Stimulated activated CD4-positive, alpha-beta T cell treated with anti-CD3 and anti-CD28 coated beads, Interleukin-15, amount 100 ng/mL, for 1 hour (primary cell): Measurements from ENCODE around the gene AKT3.
"Not testable (repeated sequence)": the region's sequence is repeated elsewhere in the genome, so short reads cannot be mapped to it uniquely, and the experiment has no call there.

Experiments
- DNase-seq, 2 donors: peaks; one replicate each; pipeline ENCODE4 v3.0.0-alpha.2; 2020; ENCODE audit warnings: low read depth in 1 of 2, low spot score in 1 of 2

Gene AKT3

GRCh38 chr1:243706563-243706962 is 143.5 kb downstream of the AKT3 start:
- no peak for DNase-seq

DNA sequence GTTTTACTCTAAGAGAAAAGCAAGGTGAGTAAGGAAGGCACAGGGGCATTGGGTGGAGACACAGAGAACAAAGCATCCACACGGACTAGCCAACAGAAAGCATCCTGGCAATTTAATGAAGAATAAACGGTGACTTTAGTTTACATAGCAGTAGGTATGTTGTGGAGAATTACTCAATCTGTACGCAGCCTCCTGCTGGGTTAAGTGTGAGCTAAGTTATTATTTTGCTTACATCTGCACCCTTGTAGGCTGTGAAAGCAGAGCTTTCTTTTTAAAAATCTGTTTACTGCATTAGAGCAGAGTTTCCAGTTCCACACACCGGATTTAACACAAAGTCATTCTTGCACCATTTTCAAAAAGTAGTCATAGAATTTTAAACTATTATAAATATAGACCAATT is 144.5 kb downstream of the AKT3 start:
- no peak for DNase-seq

DNA sequence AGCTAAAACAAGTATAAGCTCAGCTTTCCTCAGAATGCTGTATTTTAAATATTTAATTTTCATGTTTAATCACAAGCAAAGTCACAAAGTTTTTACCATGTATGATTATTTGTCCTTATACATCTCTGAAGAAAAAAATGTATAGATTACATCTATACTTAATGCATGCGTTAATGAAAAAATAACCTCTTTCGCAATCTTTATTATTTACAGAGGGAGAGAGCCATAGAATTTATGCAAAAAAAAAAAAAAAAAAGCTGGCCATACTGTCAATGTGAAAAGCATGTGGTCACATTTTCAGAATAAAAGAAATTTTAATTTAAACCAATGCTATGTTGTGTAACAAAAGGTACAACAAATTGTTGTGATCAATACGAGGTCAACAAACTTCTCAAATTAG is 148.2 kb downstream of the AKT3 start:
- DNase-seq: no peak

- no peak for DNase-seq
Observed at GRCh38 chr1:243693800-243694199, 156.2 kb downstream of the AKT3 start.

DNA sequence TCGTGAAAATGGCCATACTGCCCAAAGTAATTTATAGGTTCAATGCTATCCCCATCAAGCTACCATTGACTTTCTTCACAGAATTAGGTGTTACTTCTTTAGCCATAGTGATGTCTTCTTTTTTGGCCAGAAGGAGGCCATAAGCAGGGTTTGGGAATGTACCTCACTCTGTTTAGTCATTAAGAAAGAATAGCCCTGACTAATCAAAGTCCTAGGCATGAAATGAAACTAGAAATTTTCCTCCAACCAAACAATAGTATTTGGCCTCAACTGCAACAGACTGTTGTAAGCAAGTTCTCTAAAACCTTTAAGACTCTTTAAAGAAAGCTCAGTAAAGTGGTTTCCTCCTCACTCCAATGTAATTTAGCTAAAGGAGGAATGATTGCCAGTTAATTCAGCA is 163.9 kb downstream of the AKT3 start:
- no peak for DNase-seq

DNA sequence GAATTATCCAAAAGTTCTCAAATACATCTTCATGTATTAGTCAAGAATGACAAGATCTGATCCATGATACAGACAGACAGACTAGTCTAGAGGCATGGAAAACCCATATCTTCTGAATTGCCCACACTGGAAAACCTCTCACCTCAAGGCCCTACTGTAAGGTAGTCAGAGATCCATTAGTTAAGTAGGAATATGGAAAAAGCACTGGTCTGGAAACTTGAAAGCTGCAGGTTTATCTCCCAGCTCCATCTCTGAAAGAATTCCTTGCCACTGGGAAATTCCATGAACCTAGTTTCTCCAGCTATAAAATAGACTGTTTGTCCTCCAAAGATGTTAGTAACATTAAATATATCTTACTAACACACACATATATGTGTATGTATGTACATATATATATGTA is 169.2 kb downstream of the AKT3 start:
- no peak for DNase-seq

GRCh38 chr1:243672539-243673074 is 177.4 kb downstream of the AKT3 start:
- no peak for DNase-seq

GRCh38 chr1:243667591-243667990 is 182.5 kb downstream of the AKT3 start:
- no peak for DNase-seq

GRCh38 chr1:243667133-243667532 is 182.9 kb downstream of the AKT3 start:
- no peak for DNase-seq

DNA sequence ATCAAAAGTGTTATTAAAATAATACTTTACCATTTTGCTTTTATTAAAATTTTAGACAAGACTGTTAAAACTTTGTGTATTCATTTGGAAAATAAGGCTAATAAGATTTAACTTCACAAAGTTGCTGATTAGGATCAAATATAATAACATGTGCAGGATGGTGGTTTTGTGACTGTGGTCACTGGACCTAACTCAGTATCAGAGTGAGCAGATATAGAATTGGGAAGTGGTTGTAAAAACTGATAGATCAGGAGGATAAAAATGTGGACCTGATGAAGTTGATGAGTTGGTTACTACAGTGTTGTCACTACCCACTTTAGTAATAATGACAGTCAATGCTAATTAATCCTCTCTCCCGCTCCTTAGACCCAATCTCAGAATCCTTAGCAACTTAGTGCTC is 186.4 kb downstream of the AKT3 start:
- no peak for DNase-seq

GRCh38 chr1:243662169-243662568 is 187.9 kb downstream of the AKT3 start:
- DNase-seq: not testable (repeated sequence)

DNA sequence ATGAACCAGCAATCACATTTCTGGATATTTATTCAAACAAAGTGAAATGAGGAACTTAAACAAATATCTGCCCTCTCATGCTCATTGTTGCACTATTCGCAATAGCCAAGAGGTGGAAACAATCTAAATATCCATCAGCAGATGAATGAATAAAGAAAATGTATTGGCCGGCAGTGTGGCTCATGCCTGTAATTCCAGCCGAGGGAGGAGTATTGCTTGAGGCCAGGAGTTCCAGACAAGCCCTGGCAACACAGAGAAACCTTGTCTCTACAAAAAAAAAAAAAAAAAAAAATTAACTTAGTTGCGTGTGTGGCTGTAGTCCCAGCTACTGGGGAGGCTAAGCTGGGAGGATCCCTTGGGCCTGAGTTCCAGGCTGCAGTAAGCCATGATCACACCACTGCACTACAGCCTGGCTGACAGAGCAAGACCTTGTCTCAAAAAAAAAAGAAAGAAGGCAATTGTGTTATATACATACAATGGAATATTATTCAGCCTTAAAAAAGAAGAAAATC is 191.4 kb downstream of the AKT3 start:
- DNase-seq: no peak

GRCh38 chr1:243657793-243658192 is 192.2 kb downstream of the AKT3 start:
- DNase-seq: no peak

GRCh38 chr1:243649530-243649929 is 200.5 kb downstream of the AKT3 start:
- DNase-seq: not testable (repeated sequence)

GRCh38 chr1:243646841-243647240 is 203.2 kb downstream of the AKT3 start:
- DNase-seq: no peak

DNA sequence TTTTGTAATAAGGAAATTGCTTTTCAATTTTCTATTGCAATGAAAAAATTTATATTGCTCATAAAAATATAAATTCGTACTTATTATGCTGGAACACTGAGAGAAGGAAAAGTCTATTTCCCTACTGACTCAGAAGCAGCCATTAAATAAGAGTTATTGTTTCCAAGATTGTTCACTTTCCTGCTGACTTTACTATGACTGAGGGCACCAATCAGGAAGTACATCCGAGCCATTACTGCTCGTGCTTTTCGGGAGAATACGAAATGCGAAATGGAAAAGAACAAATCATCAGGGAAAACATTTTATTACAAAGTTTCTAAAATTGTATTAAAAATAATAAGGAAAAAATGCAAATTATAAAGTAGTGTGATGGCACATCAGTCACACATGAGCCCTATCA is 204.8 kb downstream of the AKT3 start:
- no peak for DNase-seq

GRCh38 chr1:243642936-243643335 is 207.1 kb downstream of the AKT3 start:
- no peak for DNase-seq

- no peak for DNase-seq
Observed at GRCh38 chr1:243639027-243639658, 210.9 kb downstream of the AKT3 start.

GRCh38 chr1:243638186-243638585 is 211.9 kb downstream of the AKT3 start:
- DNase-seq: no peak

DNA sequence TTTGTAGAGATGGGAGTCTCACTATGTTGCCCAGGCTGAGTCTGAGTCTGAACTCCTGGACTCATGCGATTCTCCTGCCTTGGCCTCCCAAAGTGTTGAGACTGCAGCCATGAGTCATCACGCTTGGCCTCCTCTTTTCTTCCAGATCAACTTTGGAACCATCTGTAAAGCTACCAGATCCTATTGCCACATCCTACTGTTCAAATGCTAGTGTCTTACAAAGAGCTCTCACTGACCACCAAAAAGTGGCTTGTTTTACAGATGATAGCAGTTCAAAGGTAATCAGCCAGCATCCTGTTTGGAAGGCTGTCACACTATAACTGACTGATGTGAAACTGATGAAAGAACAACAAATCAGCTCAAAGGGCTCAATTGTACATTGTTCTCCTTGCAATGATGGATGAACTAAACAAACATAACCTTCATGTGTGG is 221.6 kb downstream of the AKT3 start:
- no peak for DNase-seq

DNA sequence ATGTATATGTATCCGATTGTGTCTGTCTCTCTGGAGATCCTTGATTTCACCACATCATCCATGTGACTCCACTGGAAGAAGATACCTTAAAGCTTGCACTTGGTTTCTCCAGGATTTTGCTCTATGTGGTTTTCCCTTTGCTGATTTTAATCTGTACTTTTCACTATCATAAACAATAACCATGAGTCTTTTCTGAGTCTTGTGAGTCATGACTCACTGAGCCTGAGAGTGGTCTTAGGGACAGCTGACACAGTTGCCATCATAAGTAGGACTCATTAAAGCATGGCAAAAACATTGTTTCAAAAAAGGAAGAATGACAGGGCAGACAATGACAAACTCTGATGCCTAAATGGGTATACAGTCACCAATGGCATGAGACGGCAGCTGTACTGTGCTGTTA is 226.2 kb downstream of the AKT3 start:
- no peak for DNase-seq

DNA sequence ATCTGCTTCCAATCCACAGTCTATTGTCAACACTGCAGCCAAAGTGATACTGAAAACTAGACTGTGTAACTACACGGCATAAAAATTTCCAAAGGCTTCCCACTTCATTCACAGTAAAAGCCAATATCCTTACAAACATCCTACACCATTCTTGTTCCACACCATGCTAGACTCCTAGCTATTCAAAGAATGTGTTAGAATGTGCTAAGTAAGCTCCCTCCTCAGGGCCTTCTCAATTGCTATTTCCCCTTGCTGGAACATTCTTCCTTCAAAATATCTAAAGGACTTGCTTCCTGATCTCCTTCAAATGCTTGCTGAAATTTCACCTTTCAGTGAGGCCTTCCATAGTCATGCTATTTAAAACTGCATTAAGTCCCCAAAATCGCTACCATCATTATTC is 228.1 kb downstream of the AKT3 start:
- no peak for DNase-seq

DNA sequence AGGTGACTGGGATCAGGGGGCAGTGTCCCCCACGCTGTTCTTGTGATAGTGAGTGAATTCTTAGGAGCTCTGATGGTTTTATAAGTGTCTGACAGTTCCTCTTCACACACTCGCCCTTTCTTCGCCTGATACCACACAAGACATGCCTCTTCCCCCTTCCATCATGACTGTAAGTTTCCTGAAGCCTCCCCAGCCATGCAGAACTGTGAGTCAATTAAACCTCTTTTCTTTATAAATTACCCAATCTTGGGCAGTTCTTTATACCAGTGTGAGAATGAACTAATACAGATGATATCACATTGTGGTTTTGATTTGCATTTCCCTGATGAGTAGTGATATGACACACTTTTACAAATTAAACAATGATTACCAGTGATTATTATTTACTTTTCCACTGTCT is 229.9 kb downstream of the AKT3 start:
- no peak for DNase-seq
